Right atrium auricular region (tissue), 2 donors: ENCODE data around the gene EFNA5. TPM values are rescaled to one million over a fixed set of nuclear protein-coding genes. Genes with fewer than 3 reads are reported as not detected.

ENCODE experiments used
- DNase-seq: peaks from one replicate; pipeline ENCODE4 v3.0.0-alpha.2; 2019; ENCODE audit warnings: low spot score
- H3K27ac ChIP-seq, 2 donors: fragments of 200-600 bp; sonication (generic); 1 replicate in 1 of 2; 2 replicates in 1 of 2; pipeline ENCODE4 v1.5.1; 2016 to 2019
- H3K27me3 ChIP-seq, 2 donors: fragments of 200-600 bp; sonication (generic); one replicate each; pipeline versions ENCODE4 v1.5.1 to v1.6.0; 2017 to 2019
- H3K36me3 ChIP-seq: fragments of 200-600 bp; sonication (generic); one replicate; pipeline ENCODE4 v1.5.1; 2016
- H3K4me1 ChIP-seq, 2 donors: fragments of 200-600 bp; sonication (generic); one replicate each; pipeline versions ENCODE4 v1.5.1 to v1.6.0; 2017 to 2019
- H3K4me3 ChIP-seq, 2 donors: fragments of 200-600 bp; sonication (generic); 1 replicate in 1 of 2; 2 replicates in 1 of 2; pipeline ENCODE4 v1.5.1; 2017 to 2019; ENCODE audit warnings: mild to moderate bottlenecking in 1 of 2, moderate library complexity in 1 of 2
- H3K9me3 ChIP-seq, 2 donors: fragments of 200-600 bp; sonication (generic); one replicate each; pipeline ENCODE4 v1.5.1; 2019
- CTCF ChIP-seq, 2 donors: fragments of 200-600 bp; sonication (generic); IDR thresholded peaks; one replicate each; pipeline ENCODE4 v1.5.1; 2019; ENCODE audit warnings: antibody characterized with exemption in 2 of 2
- total RNA-seq, 2 donors: library from RNA; depleted of rRNA; stranded (reverse); fragments of >200 nt; gene quantifications; one replicate each; pipeline ENCODE4 v1.1.0, GENCODE V29; 2016

Gene EFNA5
- total RNA-seq, 2 donors from 2014 or later: 17.0 to 19.2 TPM

- H3K4me3 ChIP-seq: no peak overlapping the region
- no peaks in the 10 kb centered on the region for H3K9me3 ChIP-seq
- no peak for DNase-seq
- no peaks in the 10 kb centered on the region for H3K36me3 ChIP-seq
- TF ChIP-seq CTCF (IDR thresholded peaks at IDR 0.05): no peak
- H3K27me3 ChIP-seq: no peaks in the 10 kb centered on the region
- peaks cover 0 to 14% of the 10 kb centered on the region in 2 donors for H3K4me1 ChIP-seq
- H3K27ac ChIP-seq: peak overlapping the region in 1 of 2 donors; percentile 25
These were observed 67.8 kb downstream of the EFNA5 start for GRCh38 chr5:107602896-107603295.

- no peak for TF ChIP-seq CTCF (IDR thresholded peaks at IDR 0.05)
- H3K4me3 ChIP-seq: no peak overlapping the region
- peaks cover 0 to 14% of the 10 kb centered on the region in 2 donors for H3K4me1 ChIP-seq
- no peaks in the 10 kb centered on the region for H3K9me3 ChIP-seq
- H3K36me3 ChIP-seq: no peaks in the 10 kb centered on the region
- H3K27ac ChIP-seq: peak overlapping the region; percentile 16 to 23
- no peaks in the 10 kb centered on the region for H3K27me3 ChIP-seq
- DNase-seq: no peak
These were observed 69.7 kb downstream of the EFNA5 start for GRCh38 chr5:107601076-107601475.

GRCh38 chr5:107598958-107599357, 71.8 kb downstream of the EFNA5 start:
- DNase-seq: no peak
- Histone ChIP-seq H3K27me3 (no peaks in the 10 kb centered on the region), H3K36me3 (no peaks in the 10 kb centered on the region), H3K9me3 (no peaks in the 10 kb centered on the region), H3K4me3 (no peak overlapping the region), H3K27ac (no peak overlapping the region), H3K4me1 (peaks cover 0 to 8% of the 10 kb centered on the region in 2 donors)
- no peak for TF ChIP-seq CTCF (IDR thresholded peaks at IDR 0.05)

- no peaks in the 10 kb centered on the region for H3K9me3 ChIP-seq
- H3K27me3 ChIP-seq: no peaks in the 10 kb centered on the region
- H3K36me3 ChIP-seq: no peaks in the 10 kb centered on the region
- no peak for DNase-seq
- peaks cover 0 to 17% of the 10 kb centered on the region in 2 donors for H3K4me1 ChIP-seq
- H3K4me3 ChIP-seq: no peak overlapping the region
- H3K27ac ChIP-seq: no peak overlapping the region
- no peak for TF ChIP-seq CTCF (IDR thresholded peaks at IDR 0.05)
These were observed 72.9 kb downstream of the EFNA5 start for GRCh38 chr5:107597803-107598202.

GRCh38 chr5:107597247-107597646, 73.5 kb downstream of the EFNA5 start:
- H3K9me3 ChIP-seq: no peaks in the 10 kb centered on the region
- no peaks in the 10 kb centered on the region for H3K27me3 ChIP-seq
- no peak overlapping the region for H3K4me3 ChIP-seq
- no peak overlapping the region for H3K27ac ChIP-seq
- no peaks in the 10 kb centered on the region for H3K36me3 ChIP-seq
- peaks cover 0 to 23% of the 10 kb centered on the region in 2 donors for H3K4me1 ChIP-seq
- no peak for TF ChIP-seq CTCF (IDR thresholded peaks at IDR 0.05)
- no peak for DNase-seq
